HG03039 (cell line): Measurements from ENCODE around the gene SERPINB5.

Source experiments
- ATAC-seq: cut with Tn5 transposase; IDR thresholded peaks from one replicate; pipeline ENCODE4 v1.9.1; 2021; ENCODE audit warnings: mild to moderate bottlenecking, moderate library complexity; ENCODE audit not compliant: unreplicated experiment

The SERPINB5 gene

DNA sequence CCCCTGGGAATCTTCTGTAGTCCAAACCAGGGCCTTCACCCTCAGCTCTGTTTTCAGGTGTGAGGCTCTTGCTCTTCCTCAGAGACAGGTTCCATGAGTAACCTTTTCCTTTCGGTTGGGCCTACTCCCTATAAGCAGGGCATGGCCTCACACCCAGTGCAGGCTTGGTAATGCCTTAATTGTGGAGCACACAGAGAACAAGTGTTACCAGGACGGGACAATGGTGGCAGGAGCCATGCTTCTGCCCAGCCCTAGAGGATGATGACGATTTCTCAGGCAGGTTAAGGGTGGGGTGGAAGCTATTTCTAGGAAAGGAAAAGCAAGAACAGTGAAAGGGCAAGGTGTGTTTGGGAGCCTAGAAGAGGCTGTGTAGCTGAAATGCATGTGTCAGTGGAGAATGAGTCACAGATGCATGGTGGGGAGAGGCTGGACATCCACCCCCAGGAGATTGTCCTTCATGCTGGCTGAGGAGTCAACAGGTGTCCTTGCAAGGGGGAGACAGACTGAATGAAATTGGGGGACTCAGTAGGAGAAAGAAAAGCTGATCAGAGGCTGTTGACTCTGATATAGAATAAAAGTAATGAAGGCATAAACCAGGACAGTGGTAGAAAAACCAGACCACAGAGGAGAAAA lies 43.4 kb downstream of the SERPINB5 start:
- ATAC-seq, result no peak

DNA sequence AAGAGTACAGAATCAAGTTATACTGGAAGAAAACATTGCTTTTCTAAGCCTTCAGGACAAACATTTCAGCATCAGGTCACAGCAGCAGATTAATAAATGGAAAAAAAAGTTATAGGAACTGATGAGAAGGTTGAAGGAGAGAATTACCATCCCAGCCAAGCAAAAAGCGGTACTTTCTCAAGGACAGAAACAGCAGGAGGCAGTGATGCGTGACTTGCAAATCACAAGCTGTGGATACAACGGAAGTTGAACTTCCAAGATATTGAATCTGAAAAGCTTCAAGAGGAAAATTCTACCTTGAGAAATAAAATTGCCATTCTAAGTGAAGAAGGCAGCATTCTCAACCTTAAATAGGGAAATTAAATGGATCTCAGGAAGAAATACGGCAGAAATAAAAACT lies 46.9 kb downstream of the SERPINB5 start:
- no peak for ATAC-seq

- ATAC-seq, result no peak
These were observed 50.5 kb downstream of the SERPINB5 start for GRCh38 chr18:63527251-63527650.

- ATAC-seq, result no peak
These were observed 52.2 kb downstream of the SERPINB5 start for GRCh38 chr18:63528863-63529492.

- no peak for ATAC-seq
These were observed 55.7 kb downstream of the SERPINB5 start for GRCh38 chr18:63532471-63532870.

DNA sequence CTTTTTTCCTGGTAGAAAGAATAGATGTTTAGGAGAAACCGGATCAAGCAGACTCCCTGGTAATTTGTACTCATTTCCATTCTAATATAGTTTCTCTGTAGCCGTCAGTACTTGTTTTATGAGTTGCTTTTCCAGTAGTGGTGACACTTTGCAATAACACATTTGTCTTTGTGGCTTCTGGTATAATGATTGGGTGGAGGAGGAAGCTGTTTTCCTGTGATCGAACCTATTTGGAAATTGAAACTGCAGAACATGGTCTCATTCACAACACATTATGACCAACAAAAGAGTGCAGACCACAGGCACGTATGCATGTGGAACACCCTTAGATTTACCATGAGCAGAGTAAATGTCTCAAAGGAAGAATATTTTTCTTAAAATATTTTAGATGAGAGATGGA lies 57.9 kb downstream of the SERPINB5 start:
- no peak for ATAC-seq

DNA sequence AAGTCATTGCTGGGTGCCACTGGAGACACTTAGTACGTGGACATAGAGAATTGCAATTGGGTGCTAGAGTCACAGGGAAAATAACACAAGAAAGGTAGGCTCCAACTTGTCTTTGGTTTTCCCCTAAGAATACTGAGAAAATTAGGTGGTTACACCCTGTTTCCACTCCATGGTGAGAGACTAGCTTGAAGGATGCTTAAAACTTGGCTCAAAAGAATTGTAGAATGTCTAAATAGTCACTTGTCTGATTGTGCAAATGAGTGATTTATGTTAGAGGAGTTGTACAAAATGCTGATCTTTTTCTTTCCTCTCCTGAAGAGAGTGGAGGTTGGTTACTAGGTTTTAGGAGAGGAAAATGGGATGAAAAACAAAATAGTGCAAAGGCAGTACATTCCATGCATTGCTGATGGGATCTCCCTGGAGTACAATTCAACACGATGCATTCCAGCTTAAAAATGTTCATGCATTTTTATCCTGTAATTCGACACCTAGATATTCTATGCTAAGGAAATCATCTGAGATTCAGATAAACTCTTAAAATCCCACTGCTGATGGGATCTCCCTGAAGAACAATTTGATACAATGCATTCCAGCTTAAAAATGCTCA lies 63.2 kb downstream of the SERPINB5 start:
- ATAC-seq, result no peak

- ATAC-seq, result no peak
These were observed 65.3 kb downstream of the SERPINB5 start, which contains the start of gene SERPINB12 for GRCh38 chr18:63542069-63542468. TSS of gene SERPINB12 (plus strand) at chr18:63542369. CDS start at chr18:63556160, 13,791 bp downstream.

- no peak for ATAC-seq
These were observed 67.3 kb downstream of the SERPINB5 start for GRCh38 chr18:63544017-63544416.

- no peak for ATAC-seq
These were observed 68.2 kb downstream of the SERPINB5 start for GRCh38 chr18:63545000-63545399.

- ATAC-seq, result no peak
These were observed 73.3 kb downstream of the SERPINB5 start for GRCh38 chr18:63550068-63550467.

- ATAC-seq, result no peak
These were observed 75.0 kb downstream of the SERPINB5 start for GRCh38 chr18:63551769-63552168.

GRCh38 chr18:63552581-63552980 lies 75.8 kb downstream of the SERPINB5 start:
- ATAC-seq, result no peak

GRCh38 chr18:63553081-63553480 lies 76.3 kb downstream of the SERPINB5 start:
- no peak for ATAC-seq
